ENCODE results near the gene TNK2.

TNK2 gene

DNA sequence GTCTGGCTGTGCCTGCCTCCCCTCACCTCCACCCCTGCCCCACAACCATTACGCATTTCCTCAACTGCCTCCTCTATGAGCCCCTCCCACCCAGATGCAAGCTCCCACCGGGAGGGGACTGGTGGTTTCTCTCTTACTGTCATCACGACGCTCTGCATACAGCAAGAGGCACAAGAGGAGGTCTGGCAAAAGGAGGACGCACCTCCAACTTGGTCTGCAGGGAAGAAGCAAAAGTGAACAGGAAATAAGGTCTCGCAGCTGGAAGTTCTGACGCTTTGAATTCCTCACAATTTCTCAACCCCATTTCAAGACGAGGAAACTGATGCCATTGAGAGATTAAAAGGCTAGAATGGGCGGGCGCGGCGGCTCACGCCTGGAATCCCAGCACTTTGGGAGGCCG is 54.4 kb downstream of the TNK2 start:
- H3K36me3 ChIP-seq (ENCODE audit: insufficient read depth, low read length): no peaks in the 10 kb centered on the region

DNA sequence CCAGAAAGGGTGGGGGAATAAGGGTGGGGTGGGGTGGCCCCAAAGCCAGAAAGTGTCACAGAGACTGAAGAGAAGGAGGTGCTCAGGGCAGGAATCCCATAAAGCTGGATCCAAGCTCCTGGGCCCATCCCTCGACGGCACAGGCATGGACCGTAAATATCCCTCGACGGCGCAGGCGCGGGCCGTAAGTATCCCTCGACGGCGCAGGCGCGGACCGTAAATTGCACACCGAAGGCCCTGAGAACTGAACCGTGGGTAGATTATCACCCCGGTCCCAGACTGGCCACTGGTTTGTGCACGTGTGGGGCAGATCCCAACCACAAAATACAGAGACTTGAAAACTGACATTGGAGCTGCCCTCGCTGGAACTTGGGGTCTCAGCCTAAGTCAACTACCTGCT is 55.3 kb downstream of the TNK2 start:
- H3K4me1 ChIP-seq (ENCODE audit: insufficient read depth, low read length): peaks cover 8% of the 10 kb centered on the region
- no peaks in the 10 kb centered on the region for H3K27me3 ChIP-seq (ENCODE audit: insufficient read depth, low read length, poor library complexity)
- TF ChIP-seq, protein P1, sequence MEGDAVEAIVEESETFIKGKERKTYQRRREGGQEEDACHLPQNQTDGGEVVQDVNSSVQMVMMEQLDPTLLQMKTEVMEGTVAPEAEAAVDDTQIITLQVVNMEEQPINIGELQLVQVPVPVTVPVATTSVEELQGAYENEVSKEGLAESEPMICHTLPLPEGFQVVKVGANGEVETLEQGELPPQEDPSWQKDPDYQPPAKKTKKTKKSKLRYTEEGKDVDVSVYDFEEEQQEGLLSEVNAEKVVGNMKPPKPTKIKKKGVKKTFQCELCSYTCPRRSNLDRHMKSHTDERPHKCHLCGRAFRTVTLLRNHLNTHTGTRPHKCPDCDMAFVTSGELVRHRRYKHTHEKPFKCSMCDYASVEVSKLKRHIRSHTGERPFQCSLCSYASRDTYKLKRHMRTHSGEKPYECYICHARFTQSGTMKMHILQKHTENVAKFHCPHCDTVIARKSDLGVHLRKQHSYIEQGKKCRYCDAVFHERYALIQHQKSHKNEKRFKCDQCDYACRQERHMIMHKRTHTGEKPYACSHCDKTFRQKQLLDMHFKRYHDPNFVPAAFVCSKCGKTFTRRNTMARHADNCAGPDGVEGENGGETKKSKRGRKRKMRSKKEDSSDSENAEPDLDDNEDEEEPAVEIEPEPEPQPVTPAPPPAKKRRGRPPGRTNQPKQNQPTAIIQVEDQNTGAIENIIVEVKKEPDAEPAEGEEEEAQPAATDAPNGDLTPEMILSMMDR (IDR thresholded peaks at IDR 0.05; ENCODE audit: borderline replicate concordance, extremely low read depth, low read length, poor library complexity, severe bottlenecking): no peak
- no peak for TF ChIP-seq EZH2 (IDR thresholded peaks at IDR 0.05; ENCODE audit: borderline replicate concordance, low read depth, low read length, severe bottlenecking)
- no peak overlapping the region for H3K4me3 ChIP-seq (ENCODE audit: low read depth in 1 of 2, low read length in 2 of 2)
- H3K36me3 ChIP-seq (ENCODE audit: insufficient read depth, low read length): no peaks in the 10 kb centered on the region
- no peak overlapping the region for H3K27ac ChIP-seq (ENCODE audit: low read length)
- H2AFZ ChIP-seq (ENCODE audit: low read depth, low read length): no peak overlapping the region
- H3K9me3 ChIP-seq (ENCODE audit: insufficient read depth, low read length, severe bottlenecking): no peaks in the 10 kb centered on the region
- H3K9ac ChIP-seq (ENCODE audit: low read depth, low read length): no peak overlapping the region
- ATAC-seq (ENCODE audit: insufficient read depth, low read depth) (no peak), DNase-seq (no peak)
- H3K4me2 ChIP-seq (ENCODE audit: insufficient read depth, low read length): no peak overlapping the region
- no peaks in the 10 kb centered on the region for H4K20me1 ChIP-seq (ENCODE audit: insufficient read depth, low read length)
- H3K79me2 ChIP-seq (ENCODE audit: insufficient read depth, low read length): no peaks in the 10 kb centered on the region

More for the DNA sequence above, 54.4 kb downstream of the TNK2 start:
- H3K79me2 ChIP-seq (ENCODE audit: insufficient read depth, low read length): no peaks in the 10 kb centered on the region
- ATAC-seq (ENCODE audit: insufficient read depth, low read depth) (no peak), DNase-seq (peak; percentile 21)
- no peak overlapping the region for H3K4me3 ChIP-seq (ENCODE audit: low read depth in 1 of 2, low read length in 2 of 2)
- no peak overlapping the region for H3K4me2 ChIP-seq (ENCODE audit: insufficient read depth, low read length)
- TF ChIP-seq EZH2 (IDR thresholded peaks at IDR 0.05; ENCODE audit: borderline replicate concordance, low read depth, low read length, severe bottlenecking): no peak
- TF ChIP-seq, protein P1 (IDR thresholded peaks at IDR 0.05; ENCODE audit: borderline replicate concordance, extremely low read depth, low read length, poor library complexity, severe bottlenecking): no peak
- H2AFZ ChIP-seq (ENCODE audit: low read depth, low read length): no peak overlapping the region
- no peaks in the 10 kb centered on the region for H3K9me3 ChIP-seq (ENCODE audit: insufficient read depth, low read length, severe bottlenecking)
- no peak overlapping the region for H3K27ac ChIP-seq (ENCODE audit: low read length)
- no peaks in the 10 kb centered on the region for H4K20me1 ChIP-seq (ENCODE audit: insufficient read depth, low read length)
- peaks cover 8% of the 10 kb centered on the region for H3K4me1 ChIP-seq (ENCODE audit: insufficient read depth, low read length)
- H3K27me3 ChIP-seq (ENCODE audit: insufficient read depth, low read length, poor library complexity): no peaks in the 10 kb centered on the region
- no peak overlapping the region for H3K9ac ChIP-seq (ENCODE audit: low read depth, low read length)

DNA sequence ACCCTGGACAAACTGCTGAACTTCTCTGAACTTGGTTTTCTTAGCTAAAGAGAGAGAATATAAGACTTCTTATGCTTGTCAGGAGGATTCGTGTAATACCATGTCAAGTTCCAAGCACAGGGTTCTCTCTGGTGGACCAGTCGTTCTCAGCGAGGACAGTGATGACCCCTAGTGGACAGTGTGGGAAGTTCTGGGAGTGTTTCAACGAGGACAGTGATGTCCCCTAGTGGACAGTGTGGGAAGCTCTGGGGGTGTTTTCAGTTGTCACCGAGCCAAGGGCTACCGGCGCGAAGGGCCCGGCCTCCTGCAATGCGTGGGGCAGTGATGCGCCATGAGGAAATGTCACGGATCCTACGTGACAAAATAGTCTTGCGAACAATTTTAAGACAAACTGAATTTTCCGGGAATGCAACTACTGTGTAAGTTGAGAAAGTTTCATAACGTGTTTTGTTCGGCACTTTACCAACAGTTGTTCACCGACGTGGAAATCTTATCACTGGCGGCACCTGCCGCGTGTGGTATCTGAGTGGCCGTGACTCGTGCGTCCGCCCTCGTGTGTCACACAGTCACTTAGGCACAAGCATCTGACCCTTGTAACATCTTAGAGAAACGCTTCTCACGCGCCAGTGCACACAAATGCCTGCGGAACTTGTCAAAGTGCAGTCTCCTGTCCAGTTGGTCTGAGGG is 57.4 kb downstream of the TNK2 start:
- Histone ChIP-seq H3K36me3 (ENCODE audit: insufficient read depth, low read length) (no peaks in the 10 kb centered on the region), H3K9ac (ENCODE audit: low read depth, low read length) (no peak overlapping the region), H3K4me2 (ENCODE audit: insufficient read depth, low read length) (0 out of 2 replicates have a peak overlapping the region, but pooled peaks have one; percentile 25), H3K4me1 (ENCODE audit: insufficient read depth, low read length) (peaks cover 8% of the 10 kb centered on the region), H3K9me3 (ENCODE audit: insufficient read depth, low read length, severe bottlenecking) (no peaks in the 10 kb centered on the region), H3K4me3 (ENCODE audit: low read depth in 1 of 2, low read length in 2 of 2) (no peak overlapping the region), H3K27me3 (ENCODE audit: insufficient read depth, low read length, poor library complexity) (no peaks in the 10 kb centered on the region), H3K79me2 (ENCODE audit: insufficient read depth, low read length) (no peaks in the 10 kb centered on the region), H2AFZ (ENCODE audit: low read depth, low read length) (no peak overlapping the region), H4K20me1 (ENCODE audit: insufficient read depth, low read length) (no peaks in the 10 kb centered on the region), H3K27ac (ENCODE audit: low read length) (no peak overlapping the region)
- TF ChIP-seq, protein P1 (IDR thresholded peaks at IDR 0.05; ENCODE audit: borderline replicate concordance, extremely low read depth, low read length, poor library complexity, severe bottlenecking): peak; percentile 100
- TF ChIP-seq EZH2 (IDR thresholded peaks at IDR 0.05; ENCODE audit: borderline replicate concordance, low read depth, low read length, severe bottlenecking): no peak
- ATAC-seq (ENCODE audit: insufficient read depth, low read depth): peak; percentile 95
- DNase-seq: peak; percentile 90

Data from DND-41 (cell line).